ENCODE measurements around the gene TXN2.
"Not testable (repeated sequence)": the region's sequence is repeated elsewhere in the genome, so short reads cannot be mapped to it uniquely, and the experiment has no call there.

The TXN2 gene

DNA sequence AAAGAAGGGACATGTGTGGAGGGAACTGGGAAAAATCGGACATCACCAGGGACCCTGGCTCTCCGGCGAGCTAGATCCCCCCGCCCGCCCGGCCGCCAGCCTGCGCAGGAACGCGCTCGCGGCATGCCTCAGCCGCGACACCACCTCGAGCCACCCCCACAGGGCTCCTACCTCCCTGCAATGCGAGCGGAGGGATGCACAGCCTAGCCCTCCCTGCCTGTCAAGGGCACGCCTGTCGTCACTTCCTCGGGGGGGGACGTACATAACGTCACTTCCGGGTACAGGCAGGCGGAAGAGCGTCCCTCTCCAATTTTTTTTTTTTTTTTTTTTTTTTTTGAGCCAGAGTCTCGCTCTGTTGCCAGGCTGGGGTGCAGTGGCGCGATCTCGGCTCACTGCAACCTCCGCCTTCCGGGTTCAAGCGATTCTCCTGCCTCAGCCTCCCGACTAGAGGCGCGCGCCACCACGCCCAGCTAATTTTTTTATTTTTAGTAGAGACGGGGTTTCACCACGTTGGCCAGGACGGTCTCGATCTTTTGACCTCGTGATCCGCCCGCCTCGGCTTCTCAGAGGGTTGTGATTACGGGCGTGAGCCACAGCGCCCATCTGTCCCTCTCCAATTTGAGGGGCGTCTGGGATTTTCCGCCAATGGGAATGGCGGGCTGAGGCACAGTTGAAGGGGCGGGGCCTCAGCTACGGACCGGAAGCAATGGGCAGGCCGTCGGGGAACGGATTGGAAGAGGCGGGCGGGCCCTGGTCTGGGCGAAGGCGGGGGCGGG lies at the start of gene TXN2:
TSS of gene TXN2 (minus strand) at position 248 of the 776 bp plus-strand sequence. CDS start 803 bp downstream, outside the sequence.
- DNase-seq: peak; percentile 97

DNA sequence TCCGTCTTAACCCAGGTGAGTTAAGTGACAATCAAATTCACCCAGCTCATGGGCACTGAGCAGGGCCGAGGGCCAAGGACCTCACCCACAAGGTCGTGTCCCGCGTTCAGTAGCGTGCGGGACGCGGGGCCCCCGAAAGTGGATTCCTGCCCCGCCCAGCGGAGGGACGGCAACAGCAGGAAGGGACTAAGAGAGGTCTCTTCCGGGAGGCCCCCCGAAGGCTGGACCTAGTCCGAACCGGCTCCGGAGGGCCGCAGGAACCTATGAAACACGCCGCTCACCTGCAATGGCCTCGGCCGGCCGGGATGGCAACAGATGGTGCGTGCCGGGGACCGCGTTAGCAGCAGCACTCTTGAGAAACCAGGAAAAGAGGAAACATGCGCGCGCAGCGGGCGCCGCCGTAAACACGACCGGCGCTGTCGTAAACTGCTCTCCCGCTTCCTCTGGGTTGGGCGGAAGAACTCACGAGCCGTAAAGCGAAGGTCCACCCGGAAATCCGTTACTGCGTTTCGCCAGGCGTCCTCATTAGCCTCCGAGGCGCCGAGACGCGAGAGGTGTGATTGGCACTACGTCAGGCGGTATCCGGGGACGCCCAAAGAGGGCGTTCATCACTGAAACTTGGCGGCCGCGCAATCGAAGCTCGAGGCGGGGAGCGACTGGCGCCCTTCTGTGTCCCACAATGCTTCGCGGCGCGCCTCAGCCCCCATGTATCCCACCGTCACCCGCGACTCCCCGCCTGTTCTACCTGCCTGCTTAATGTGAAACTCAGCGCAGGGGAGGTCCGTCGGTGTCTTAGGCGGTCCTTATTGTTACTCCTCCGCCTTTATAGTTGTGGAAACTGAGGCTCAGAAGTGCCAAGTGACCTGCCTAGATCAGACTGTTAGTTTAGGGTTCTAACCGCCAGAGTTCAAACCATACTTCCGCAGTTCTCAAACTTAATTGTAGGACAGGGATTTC lies 47.6 kb upstream of the TXN2 start, which contains the start of gene EIF3D:
TSS of gene EIF3D (minus strand) at position 372 of the 957 bp plus-strand sequence. CDS start 3,045 bp downstream, outside the sequence.
- peak; percentile 99 for DNase-seq

DNA sequence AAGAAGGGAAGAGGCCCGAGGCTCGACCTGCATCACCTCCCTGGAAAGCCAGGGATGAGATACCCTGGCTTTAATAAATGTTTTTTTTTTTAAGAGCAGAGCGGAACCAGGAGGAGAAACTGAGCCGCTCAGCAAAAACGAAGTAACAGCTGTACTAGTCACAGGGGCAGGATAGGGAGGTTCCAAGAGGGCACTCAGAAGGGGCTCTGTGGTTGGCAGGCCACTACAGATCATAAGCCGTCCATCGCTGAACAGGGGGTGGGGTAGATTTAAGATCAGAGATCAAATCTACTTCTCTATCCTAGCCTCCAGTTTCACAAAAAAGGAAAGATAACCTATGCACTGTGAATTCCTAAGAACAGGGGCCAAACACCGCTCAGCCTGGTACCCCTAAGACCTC lies 46.9 kb upstream of the TXN2 start:
- DNase-seq: peak; percentile 29

GRCh38 chr22:36522662-36523061 lies 41.2 kb upstream of the TXN2 start:
- DNase-seq: no peak

GRCh38 chr22:36520423-36520822 lies 39.0 kb upstream of the TXN2 start:
- no peak for DNase-seq

GRCh38 chr22:36519906-36520305 lies 38.5 kb upstream of the TXN2 start:
- DNase-seq: not testable (repeated sequence)

GRCh38 chr22:36514766-36515165 lies 33.3 kb upstream of the TXN2 start:
- DNase-seq: no peak

GRCh38 chr22:36512991-36513390 lies 31.6 kb upstream of the TXN2 start:
- DNase-seq: no peak

DNA sequence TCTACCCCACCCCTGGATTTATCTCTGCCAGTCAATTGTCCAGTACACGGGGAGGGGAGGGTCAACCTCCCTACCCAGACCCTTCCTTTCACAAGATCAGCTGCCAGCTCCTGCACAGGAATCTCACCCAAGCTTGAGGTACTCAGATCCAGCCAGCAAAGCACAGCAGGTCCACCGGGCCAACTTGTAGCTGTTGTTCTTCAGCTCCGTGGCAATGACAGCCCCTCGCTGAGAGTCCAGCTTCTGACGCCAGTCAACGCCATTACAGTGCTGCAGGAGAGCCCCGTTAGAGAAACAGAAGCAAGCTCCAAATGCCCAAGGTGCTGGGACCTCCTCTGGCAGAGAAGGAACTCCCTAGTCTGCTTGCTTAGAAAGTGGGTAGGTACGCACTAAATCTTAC lies 30.9 kb upstream of the TXN2 start:
- DNase-seq: no peak

DNA sequence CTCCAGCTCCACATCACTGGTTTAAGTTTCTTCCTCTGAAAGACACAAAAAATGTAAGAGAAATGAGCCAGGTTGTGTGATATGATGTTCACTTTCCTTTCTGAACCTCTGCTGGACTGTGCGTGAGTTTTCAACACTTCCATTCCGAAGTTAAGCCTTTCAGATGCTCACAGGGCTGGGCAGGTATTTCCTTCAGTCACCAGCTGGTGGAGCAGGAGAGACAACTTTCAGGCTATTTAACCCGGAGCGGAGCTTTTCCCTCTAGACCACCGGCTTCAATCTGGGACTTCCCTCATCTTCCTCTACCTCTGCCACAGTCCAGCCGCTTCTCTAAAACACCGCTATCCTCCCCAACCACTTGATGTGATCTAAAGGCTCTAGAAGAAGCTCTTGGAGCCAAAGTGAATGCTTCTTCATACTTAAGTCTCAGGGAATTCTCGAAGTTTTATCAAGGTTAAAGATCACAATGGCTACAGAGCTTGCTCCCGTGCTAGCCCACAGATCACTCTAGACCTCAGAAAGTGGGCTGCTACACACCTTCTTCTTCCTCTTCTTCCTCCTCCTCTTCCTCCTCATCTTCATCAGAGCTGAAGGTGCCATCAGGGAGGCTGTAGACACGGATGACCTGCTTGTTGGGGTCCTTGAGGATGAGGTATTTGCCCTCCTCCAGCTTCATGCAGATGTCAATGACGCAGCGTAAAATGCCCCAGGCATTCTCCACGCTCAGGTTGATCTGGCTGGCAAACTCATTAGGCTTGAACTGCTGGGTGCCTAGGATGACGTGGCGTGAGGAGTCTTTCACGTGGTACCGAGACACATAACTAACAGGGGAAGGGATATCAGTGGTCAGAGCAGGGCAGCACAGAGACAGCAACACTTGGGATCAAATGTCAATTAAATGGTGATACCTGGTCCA lies 29.8 kb upstream of the TXN2 start:
- DNase-seq: peak; percentile 53

DNA sequence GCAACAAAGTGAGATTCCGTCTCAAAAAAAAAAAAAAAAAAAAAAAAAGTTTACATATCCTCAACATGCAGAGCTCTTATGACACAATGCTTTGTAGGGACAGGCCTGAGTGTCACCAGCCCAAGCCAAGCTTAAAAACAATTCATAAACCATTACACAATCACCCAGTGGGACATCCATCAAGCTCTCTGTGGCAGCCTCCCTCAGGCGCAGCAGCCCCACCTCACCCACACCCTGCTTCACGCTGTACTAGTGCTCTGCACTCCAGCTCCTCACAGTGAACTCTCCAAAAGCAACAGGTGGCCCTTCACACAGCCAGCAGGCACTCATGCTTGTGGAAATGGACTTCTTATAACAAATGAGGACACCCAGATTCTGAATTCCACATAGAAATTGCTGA lies 28.9 kb upstream of the TXN2 start:
- DNase-seq: no peak

GRCh38 chr22:36507518-36508010 lies 26.1 kb upstream of the TXN2 start:
- DNase-seq: no peak

DNA sequence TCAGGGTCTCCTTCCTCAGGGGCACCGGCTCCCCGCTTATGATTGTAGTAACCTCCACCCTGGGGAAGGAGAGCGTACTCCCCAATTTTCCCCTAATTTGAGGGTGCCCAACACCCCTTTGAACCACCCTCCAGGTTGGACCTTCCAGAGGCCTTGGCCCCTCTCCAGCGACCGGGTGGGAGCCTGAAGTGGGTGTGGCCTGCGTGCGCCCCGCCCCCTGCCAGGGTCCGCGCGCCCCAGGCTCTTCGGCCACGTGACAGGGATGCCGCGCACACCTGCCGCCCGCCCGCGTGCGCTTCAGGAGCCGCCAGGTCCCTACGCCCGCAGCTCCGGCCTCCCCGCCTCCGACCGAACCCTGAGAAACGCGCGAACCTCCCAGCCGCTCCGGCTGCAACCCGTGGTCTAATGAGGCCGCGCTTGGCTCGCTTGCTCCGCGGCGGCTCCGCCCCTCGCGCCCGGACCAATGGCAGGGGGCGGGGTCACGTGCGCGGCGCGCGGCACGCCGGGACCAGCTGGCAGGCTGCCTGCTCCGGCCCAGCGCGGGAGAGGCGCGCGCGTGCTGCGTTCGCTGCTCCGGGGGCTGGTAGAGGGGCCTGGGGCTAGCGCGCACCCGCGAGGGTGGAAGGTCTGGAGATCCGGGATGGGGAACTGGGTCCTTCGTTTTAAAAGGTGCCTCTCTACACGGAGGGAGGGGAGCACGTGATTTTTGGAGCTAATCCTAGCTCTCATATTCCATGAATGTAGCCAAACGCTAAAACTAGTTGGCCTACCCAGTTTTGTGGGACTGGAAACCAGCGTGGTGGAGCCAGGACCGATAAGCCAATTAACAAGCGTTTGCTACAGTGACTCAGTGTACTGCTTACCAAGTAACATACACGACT lies 25.4 kb upstream of the TXN2 start, which contains the start of gene FOXRED2:
TSS of gene FOXRED2 (minus strand) at position 404 of the 881 bp plus-strand sequence. CDS start 618 bp downstream, outside the sequence.
- DNase-seq: peak; percentile 92

GRCh38 chr22:36505998-36506635 lies 24.7 kb upstream of the TXN2 start:
- DNase-seq: no peak

- DNase-seq: no peak
Measured at GRCh38 chr22:36497910-36498665, 16.6 kb upstream of the TXN2 start.

GRCh38 chr22:36493690-36494110 lies 12.3 kb upstream of the TXN2 start:
- no peak for DNase-seq

DNA sequence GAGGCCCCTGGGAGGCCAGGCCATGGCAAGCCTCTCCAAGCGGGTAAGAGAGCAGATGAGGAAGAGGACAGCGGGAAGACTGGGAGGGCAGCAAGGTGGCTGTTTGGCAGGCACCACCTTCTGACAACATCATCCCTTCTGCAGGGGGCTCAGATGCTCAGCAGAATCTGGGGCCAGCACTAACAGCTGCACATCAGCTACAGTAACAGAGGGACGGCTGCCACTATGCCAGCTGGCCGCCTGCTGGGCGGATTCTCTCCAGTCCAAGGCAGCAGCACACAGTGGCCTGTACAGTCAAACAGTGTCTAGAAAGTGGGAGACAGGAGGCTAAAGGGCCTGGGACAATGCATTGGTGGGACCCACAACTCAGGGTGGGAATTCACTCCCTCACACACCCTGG lies 10.7 kb upstream of the TXN2 start:
- no peak for DNase-seq

- DNase-seq: no peak
Measured at GRCh38 chr22:36491155-36491554, 9.7 kb upstream of the TXN2 start.

- peak; percentile 78 for DNase-seq
Measured at GRCh38 chr22:36486619-36487384, 5.4 kb upstream of the TXN2 start.

All from activated CD4-positive, alpha-beta T cell treated with anti-CD3 and anti-CD28 coated beads for 48 hours (primary cell).